NCI-H1436 treated with DMSO at 0.1 percent for 48 hours (cell line): ENCODE measurements around the gene RGS1.
"Not testable (repeated sequence)": the region's sequence is repeated elsewhere in the genome, so short reads cannot be mapped to it uniquely, and the experiment has no call there.

Source experiments
- DNase-seq: peaks from one replicate; lab custom pipeline; 2025; lab: John Stamatoyannopoulos, UW

RGS1 gene, protein sequence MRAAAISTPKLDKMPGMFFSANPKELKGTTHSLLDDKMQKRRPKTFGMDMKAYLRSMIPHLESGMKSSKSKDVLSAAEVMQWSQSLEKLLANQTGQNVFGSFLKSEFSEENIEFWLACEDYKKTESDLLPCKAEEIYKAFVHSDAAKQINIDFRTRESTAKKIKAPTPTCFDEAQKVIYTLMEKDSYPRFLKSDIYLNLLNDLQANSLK

DNA sequence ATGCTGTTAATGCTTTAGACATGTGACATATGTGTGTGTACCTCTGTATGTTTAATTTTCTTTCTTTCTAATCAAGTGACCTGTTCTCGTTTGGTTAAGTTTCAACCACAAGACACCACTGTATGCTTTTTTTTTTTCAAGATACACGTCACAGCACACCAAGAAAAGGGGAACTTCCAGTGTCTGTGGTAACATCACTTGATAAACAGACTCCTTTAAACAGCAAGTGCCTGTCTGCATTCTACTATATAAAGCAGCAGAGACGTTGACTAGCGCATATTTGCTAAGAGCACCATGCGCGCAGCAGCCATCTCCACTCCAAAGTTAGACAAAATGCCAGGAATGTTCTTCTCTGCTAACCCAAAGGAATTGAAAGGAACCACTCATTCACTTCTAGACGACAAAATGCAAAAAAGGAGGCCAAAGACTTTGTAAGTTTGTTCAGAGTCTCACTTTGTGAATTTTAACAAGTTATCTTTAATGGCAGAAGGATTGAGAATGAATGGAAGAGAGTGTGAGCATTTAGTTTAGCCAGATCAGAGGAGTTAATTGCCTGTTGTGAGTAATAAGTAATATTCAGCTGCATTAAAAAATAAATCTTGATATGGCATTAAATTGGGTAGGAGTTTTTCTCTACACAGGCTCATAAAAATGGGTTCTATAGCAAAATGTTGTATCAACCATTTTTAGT lies at the start of gene RGS1:
RGS1 (plus strand) TSS at position 275 of the 691 bp plus-strand sequence; CDS start at position 295, 20 bp downstream.
- DNase-seq = no peak

GRCh38 chr1:192527111-192527795 lies 48.3 kb upstream of the RGS1 start:
- no peak for DNase-seq

DNA sequence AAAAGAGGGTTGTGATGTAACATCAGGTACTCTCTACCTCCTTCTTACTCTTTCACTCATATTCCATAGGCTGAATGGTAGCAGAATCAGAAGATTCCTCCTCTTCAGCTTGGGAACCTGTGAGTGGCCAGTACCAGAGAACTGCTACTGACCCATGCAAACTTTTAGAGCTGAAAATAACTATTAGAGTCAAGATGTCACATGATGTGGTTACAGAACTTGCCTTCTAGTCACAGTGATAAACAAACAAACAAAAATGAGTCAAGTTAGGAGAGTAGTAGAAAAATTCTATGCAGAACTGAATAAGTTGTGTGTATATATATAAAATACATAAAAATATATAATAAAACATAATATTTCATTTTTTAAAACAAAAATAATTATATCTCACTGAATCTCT lies 47.6 kb upstream of the RGS1 start:
- no peak for DNase-seq

GRCh38 chr1:192529031-192529755 lies 46.4 kb upstream of the RGS1 start:
- no peak for DNase-seq

- DNase-seq = no peak
These were observed 45.8 kb upstream of the RGS1 start for GRCh38 chr1:192529811-192530210.

DNA sequence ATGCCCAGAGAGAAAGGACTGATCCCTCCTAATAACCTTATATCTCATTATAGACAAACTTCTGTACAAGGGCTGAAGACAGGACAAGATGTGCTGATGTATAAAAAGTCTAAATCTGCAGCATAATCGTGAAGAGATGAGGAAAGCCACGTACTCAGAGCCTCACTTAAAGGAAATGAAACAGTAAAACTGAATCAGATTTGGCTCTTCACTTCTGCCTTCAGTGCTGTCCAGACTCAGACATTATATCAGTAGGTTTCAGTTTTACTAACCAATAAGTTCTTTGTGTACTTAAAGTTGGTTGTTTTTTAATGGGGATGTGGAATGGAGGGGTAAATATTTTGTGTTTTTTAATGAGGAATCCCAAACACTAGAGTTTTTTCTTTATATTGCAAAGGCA lies 45.3 kb upstream of the RGS1 start:
- DNase-seq = no peak

GRCh38 chr1:192531037-192531703 lies 44.4 kb upstream of the RGS1 start:
- not testable (repeated sequence) for DNase-seq

DNA sequence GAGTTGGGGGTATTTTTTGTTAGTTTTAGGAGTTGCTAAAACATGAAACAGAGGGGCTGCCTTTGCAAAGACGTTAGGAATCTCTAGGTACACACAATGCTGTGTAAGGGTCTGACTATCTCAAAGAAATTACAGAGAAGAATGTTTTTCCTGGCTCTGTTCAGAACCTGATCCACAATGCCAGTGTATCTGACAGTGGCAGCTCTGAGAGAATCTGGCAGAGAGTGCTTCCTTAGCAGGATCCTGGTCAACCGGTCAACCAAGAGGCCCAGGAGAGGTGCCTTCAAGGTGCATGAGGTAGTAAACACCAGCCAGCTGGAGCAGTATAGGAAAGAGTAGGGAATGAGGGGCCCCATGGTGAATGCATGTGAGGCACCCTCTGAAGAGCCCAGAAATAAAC lies 40.9 kb upstream of the RGS1 start:
- no peak for DNase-seq

DNA sequence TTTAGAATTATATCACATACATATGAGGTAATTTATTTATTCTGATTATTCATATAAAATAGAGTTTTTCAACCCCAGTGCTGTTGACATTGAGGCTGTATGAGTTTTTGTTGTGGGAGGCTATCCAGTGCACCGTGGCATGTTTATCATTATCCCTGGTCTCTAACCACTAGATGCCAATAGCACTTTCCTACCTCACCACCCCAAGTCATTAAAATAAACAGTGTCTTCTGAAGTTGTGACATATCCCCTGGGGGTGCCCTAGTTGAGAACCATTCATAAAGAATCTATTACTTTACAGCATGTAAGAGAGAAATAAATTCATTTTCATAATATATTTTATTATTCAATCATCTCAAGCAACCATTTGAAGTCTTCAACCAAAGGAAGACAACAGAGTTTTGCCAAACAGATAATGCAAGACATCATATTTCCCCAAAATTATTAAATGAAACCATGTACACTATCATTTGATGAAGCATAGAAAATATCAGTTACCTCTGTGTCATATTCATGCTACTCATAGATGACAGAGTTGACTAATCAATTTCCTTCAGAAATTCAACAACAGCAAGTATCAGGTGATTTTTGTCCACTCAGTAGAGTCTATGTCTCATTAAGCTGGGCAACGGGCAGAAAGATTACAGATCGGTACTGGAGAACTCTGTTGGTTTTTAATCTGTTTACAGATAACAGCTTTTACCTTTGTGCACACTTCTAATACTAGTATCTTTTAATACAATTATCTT lies 39.5 kb upstream of the RGS1 start:
- DNase-seq = no peak

- no peak for DNase-seq
These were observed 36.9 kb upstream of the RGS1 start for GRCh38 chr1:192538407-192539296.

- no peak for DNase-seq
These were observed 36.1 kb upstream of the RGS1 start for GRCh38 chr1:192539297-192540092.

GRCh38 chr1:192543445-192543844 lies 32.1 kb upstream of the RGS1 start:
- DNase-seq = no peak

GRCh38 chr1:192545896-192546521 lies 29.6 kb upstream of the RGS1 start:
- no peak for DNase-seq

DNA sequence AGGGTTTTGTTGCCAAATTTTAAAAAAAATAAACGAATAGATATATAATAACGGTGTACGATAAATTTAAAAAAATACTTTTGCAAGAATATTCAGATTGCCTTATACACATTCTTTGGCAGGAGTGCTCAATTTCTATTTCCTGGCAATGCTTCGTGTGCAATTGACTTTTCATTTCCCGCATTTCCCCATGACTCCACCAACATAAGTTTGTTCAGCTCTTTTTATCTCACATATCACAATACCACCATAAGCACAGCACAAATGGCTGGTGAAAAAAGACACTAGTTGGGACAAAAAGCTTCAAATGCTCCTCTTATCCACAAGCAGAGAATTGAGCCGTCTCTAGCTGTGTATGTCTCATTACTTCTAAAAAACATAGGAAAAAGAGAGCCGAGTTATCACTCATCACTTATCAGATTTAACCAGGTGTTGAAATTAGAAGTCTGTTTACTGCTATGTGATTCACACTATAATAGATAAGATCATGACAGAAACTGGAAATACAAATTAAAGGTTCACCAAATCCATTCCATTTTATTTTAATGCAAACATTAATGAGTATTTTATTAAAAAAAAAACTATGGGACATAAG lies 28.9 kb upstream of the RGS1 start:
- DNase-seq = no peak

- no peak for DNase-seq
These were observed 28.1 kb upstream of the RGS1 start for GRCh38 chr1:192547501-192547900.

- no peak for DNase-seq
These were observed 25.6 kb upstream of the RGS1 start for GRCh38 chr1:192549937-192550336.

GRCh38 chr1:192550922-192551534 lies 24.5 kb upstream of the RGS1 start:
- no peak for DNase-seq

DNA sequence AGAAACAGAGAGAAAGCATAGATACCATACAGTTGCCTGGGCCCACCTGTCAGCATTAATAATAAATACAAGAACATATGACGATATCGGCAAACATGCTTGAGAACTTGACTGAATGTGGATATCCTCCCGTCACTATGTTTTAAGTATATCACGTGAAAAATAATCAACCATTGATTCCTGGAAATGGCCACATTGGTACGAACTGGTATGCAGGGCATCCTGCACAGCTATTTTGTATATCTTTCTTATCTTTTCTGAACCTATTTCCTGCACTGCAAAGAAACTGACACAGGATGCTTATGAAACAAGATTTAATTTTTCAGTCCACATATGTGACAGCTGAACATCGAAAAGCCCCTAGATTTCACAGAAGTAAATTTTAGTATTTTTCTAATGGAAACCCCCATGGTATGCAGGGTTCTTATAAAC lies 22.8 kb upstream of the RGS1 start:
- no peak for DNase-seq
